Measurements from ENCODE around the gene ZSCAN25.

Gene ZSCAN25

DNA sequence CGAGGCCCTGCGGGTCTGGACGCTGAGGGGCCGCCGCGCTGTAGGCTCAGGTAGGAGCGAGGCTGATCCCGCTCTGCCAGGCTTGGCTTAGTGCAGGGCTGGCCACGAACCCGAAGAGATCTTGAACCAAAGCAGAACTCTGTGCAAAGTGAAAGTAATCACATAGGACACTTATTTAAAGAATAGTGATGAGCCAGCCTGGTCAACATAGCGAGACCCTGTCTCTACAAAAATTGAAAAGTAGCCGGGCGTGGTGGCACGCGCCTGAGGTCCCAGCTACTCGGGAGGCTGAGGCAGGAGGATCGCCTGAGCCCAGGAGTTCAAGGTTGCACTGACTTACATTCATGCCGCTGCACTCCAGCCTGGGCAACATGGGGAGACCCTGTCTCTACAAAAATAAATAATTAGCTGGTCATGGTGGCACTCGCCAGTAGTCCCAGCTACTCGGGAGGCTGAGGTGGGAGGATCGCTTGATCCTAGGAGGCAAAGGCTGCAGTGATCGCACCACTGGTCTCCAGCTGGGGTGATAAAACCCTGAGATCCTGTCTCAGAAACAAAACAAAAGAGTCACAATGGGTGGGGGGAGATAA is 541 bp downstream of the ZSCAN25 start:
- Histone ChIP-seq H3K4me1 (ENCODE audit: control insufficient read depth, insufficient read depth, low read length) (no peaks in the 10 kb centered on the region), H3K27ac (ENCODE audit: low read length) (no peak overlapping the region), H3K4me3 (ENCODE audit: low read length) (peak overlapping the region; percentile 82), H3K9me3 (ENCODE audit: control insufficient read depth, insufficient read depth, low read length) (no peaks in the 10 kb centered on the region), H3K36me3 (ENCODE audit: control insufficient read depth, insufficient read depth, low read length) (peaks cover 14% of the 10 kb centered on the region; the same call in 1 of the 2 replicates), H3K27me3 (ENCODE audit: control insufficient read depth, insufficient read depth, low read length) (no peaks in the 10 kb centered on the region)
- no peak for DNase-seq (ENCODE audit: low read depth, low spot score)
- WGBS (ENCODE audit: insufficient coverage, insufficient read length): no CpG with 5 or more reads among the region's 22 CpGs

DNA sequence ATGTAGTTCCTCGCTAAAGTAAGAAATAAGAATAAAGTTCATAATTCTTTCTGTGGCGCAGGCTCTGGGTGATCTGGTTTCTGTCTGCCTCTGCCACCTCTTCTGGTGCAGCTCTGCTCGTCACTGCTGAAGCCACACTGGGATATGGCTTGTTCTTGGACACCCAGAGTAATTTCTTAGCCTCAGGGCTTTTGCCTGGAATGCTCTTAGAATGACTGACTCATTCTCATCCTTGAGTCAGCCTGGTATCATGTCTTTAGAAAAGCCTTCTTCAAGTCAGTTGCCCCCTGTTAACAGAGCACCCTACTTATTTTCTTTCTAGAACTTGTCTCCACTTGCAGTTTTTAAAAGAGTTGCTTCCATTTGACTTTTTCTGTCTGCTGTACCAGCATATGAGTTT is 2.0 kb downstream of the ZSCAN25 start:
- no CpG with 5 or more reads among the region's 3 CpGs for WGBS (ENCODE audit: insufficient coverage, insufficient read length)
- peaks cover 21% of the 10 kb centered on the region for H3K36me3 ChIP-seq (ENCODE audit: control insufficient read depth, insufficient read depth, low read length)
- H3K27me3 ChIP-seq (ENCODE audit: control insufficient read depth, insufficient read depth, low read length): no peaks in the 10 kb centered on the region
- no peak for DNase-seq (ENCODE audit: low read depth, low spot score)
- no peak overlapping the region for H3K27ac ChIP-seq (ENCODE audit: low read length)
- no peaks in the 10 kb centered on the region for H3K9me3 ChIP-seq (ENCODE audit: control insufficient read depth, insufficient read depth, low read length)
- no peaks in the 10 kb centered on the region for H3K4me1 ChIP-seq (ENCODE audit: control insufficient read depth, insufficient read depth, low read length)
- H3K4me3 ChIP-seq (ENCODE audit: low read length): no peak overlapping the region

DNA sequence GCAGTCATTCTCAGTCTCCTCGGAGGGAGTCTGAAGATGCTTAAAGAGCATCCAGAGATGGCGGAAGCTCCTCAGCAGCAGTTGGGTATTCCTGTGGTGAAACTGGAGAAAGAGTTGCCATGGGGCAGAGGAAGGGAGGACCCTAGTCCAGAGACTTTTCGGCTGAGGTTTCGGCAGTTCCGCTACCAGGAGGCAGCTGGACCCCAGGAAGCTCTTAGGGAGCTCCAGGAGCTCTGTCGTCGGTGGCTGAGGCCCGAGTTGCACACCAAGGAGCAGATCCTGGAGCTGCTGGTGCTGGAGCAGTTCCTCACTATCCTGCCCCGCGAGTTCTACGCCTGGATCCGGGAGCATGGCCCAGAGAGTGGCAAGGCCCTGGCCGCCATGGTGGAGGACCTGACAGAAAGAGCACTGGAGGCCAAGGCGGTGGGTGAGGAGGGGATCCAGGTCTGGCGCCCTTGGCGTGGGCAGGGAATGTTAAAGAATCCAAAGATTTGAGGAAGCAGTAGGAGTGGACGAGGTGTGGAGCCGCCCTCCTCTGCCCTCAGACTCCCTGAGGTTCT is 2.9 kb downstream of the ZSCAN25 start:
- Histone ChIP-seq H3K27me3 (ENCODE audit: control insufficient read depth, insufficient read depth, low read length) (no peaks in the 10 kb centered on the region), H3K9me3 (ENCODE audit: control insufficient read depth, insufficient read depth, low read length) (no peaks in the 10 kb centered on the region), H3K4me1 (ENCODE audit: control insufficient read depth, insufficient read depth, low read length) (no peaks in the 10 kb centered on the region), H3K36me3 (ENCODE audit: control insufficient read depth, insufficient read depth, low read length) (peaks cover 30% of the 10 kb centered on the region), H3K4me3 (ENCODE audit: low read length) (no peak overlapping the region), H3K27ac (ENCODE audit: low read length) (no peak overlapping the region)
- no peak for DNase-seq (ENCODE audit: low read depth, low spot score)
- WGBS (ENCODE audit: insufficient coverage, insufficient read length): no CpG with 5 or more reads among the region's 18 CpGs

DNA sequence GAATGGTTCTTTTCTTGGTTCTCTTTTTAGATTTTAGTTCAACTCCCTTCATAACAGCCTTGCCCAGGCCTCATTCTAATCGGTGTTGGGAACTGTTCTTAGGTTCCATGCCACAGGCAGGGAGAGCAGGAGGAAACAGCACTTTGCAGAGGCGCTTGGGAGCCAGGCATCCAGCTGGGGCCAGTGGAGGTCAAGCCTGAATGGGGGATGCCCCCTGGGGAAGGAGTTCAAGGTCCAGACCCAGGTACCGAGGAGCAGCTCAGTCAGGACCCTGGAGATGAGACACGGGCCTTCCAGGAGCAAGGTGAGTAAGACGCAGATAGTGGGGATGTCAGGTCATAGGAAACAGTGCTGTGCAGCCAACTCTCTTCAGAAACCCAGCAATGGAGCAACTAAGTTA is 4.5 kb downstream of the ZSCAN25 start:
- Histone ChIP-seq H3K4me3 (ENCODE audit: low read length) (no peak overlapping the region), H3K9me3 (ENCODE audit: control insufficient read depth, insufficient read depth, low read length) (no peaks in the 10 kb centered on the region), H3K36me3 (ENCODE audit: control insufficient read depth, insufficient read depth, low read length) (peaks cover 39% of the 10 kb centered on the region), H3K27ac (ENCODE audit: low read length) (no peak overlapping the region), H3K27me3 (ENCODE audit: control insufficient read depth, insufficient read depth, low read length) (no peaks in the 10 kb centered on the region), H3K4me1 (ENCODE audit: control insufficient read depth, insufficient read depth, low read length) (no peaks in the 10 kb centered on the region)
- no CpG with 5 or more reads among the region's 5 CpGs for WGBS (ENCODE audit: insufficient coverage, insufficient read length)
- DNase-seq (ENCODE audit: low read depth, low spot score): no peak

DNA sequence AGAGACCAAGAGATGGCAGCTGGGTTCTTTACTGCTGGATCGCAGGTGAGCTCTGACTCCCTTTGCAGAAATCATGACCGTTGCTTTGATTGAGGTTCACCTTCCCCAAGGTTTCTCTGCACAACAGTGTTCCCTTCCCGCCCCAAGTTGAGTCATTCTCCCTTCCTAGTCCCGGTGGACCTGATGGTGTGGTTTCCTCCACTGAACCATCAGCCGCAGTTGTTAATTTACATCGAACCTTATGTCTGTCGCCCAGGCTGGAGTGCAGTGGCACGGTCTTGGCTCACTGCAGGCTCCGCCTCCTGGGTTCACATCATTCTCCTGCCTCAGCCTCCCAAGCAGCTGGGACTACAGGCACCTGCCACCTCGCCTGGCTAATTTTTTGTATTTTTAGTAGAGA is 5.8 kb downstream of the ZSCAN25 start:
- Histone ChIP-seq H3K4me3 (ENCODE audit: low read length) (no peak overlapping the region), H3K36me3 (ENCODE audit: control insufficient read depth, insufficient read depth, low read length) (peaks cover 42% of the 10 kb centered on the region), H3K9me3 (ENCODE audit: control insufficient read depth, insufficient read depth, low read length) (no peaks in the 10 kb centered on the region)

DNA sequence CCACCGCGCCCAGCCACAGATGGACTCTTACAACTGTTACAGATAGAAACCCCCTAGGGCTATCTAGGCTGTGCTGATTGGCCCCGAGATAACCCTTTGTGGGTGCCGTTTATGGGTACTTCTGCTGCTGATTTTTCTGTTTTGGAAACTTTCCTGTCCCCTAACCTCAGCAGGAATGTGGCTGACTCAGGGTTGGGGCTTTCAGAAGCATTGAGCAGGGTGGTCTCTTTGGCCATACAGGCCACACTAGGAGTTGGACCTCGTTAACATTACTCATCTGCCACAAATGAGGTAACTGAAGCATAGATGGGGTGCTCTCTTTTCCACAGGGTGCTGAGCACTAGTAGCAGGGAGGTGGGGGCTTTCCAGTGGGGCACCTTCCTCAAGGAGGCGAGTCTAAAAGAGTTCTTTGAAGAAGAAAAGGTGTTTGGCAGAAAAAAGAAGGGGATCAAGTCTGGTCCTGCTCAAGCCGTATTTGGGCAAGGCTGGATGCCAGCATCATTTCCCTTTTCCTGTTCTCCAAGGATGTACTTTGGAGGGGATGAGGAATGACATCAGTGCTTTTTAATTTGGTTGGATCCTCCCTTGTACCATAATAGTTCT is 6.4 kb downstream of the ZSCAN25 start:
- Histone ChIP-seq H3K27me3 (ENCODE audit: control insufficient read depth, insufficient read depth, low read length) (no peaks in the 10 kb centered on the region), H3K36me3 (ENCODE audit: control insufficient read depth, insufficient read depth, low read length) (peaks cover 42% of the 10 kb centered on the region), H3K4me1 (ENCODE audit: control insufficient read depth, insufficient read depth, low read length) (no peaks in the 10 kb centered on the region), H3K4me3 (ENCODE audit: low read length) (no peak overlapping the region), H3K9me3 (ENCODE audit: control insufficient read depth, insufficient read depth, low read length) (no peaks in the 10 kb centered on the region), H3K27ac (ENCODE audit: low read length) (no peak overlapping the region)
- DNase-seq (ENCODE audit: low read depth, low spot score): no peak
- WGBS (ENCODE audit: insufficient coverage, insufficient read length): no CpG with 5 or more reads among the region's 7 CpGs

More for the DNA sequence above, 5.8 kb downstream of the ZSCAN25 start:
- Histone ChIP-seq H3K27me3 (ENCODE audit: control insufficient read depth, insufficient read depth, low read length) (no peaks in the 10 kb centered on the region), H3K27ac (ENCODE audit: low read length) (no peak overlapping the region), H3K4me1 (ENCODE audit: control insufficient read depth, insufficient read depth, low read length) (no peaks in the 10 kb centered on the region)
- WGBS (ENCODE audit: insufficient coverage, insufficient read length): no CpG with 5 or more reads among the region's 10 CpGs
- no peak for DNase-seq (ENCODE audit: low read depth, low spot score)

DNA sequence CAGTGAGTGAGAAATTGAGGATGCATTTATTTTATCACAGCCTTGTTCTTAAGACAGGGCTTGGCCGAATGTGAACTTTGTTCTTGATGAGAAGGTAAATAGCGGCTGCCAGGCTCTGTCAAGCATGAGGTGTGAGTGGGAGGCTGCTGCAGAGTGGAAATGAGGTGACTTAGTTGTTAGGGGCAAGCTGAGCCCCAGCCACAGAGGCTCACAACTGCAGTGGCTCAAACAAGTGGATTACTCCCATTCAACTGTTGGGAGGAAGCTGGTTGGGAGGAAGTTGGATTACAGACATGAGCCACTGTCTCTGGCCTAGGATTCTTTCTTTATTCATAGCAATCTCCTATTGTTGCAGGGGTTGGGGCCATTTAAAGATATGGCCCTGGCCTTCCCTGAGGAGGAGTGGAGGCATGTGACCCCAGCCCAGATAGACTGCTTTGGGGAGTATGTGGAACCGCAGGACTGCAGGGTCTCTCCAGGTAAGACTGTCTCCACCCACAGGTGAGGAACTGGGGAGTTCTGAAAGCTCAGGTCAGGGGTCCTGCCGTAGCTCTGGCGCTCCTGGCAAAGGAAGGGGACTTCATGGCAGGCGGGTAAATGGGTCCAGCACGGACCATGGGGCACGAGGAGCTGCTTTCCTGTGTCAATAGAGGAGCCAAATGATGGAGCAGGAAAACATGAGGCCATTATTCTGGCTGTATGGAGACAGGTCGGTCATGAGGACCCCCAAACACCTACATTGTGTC is 7.1 kb downstream of the ZSCAN25 start:
- H3K27ac ChIP-seq (ENCODE audit: low read length): no peak overlapping the region
- no peak overlapping the region for H3K4me3 ChIP-seq (ENCODE audit: low read length)
- DNase-seq (ENCODE audit: low read depth, low spot score): no peak
- H3K4me1 ChIP-seq (ENCODE audit: control insufficient read depth, insufficient read depth, low read length): 0 out of 2 replicates have a peak, but pooled peaks cover 1% of the 10 kb centered on the region
- H3K36me3 ChIP-seq (ENCODE audit: control insufficient read depth, insufficient read depth, low read length): peaks cover 40% of the 10 kb centered on the region
- no peaks in the 10 kb centered on the region for H3K27me3 ChIP-seq (ENCODE audit: control insufficient read depth, insufficient read depth, low read length)
- H3K9me3 ChIP-seq (ENCODE audit: control insufficient read depth, insufficient read depth, low read length): no peaks in the 10 kb centered on the region
- WGBS (ENCODE audit: insufficient coverage, insufficient read length): no CpG with 5 or more reads among the region's 9 CpGs

DNA sequence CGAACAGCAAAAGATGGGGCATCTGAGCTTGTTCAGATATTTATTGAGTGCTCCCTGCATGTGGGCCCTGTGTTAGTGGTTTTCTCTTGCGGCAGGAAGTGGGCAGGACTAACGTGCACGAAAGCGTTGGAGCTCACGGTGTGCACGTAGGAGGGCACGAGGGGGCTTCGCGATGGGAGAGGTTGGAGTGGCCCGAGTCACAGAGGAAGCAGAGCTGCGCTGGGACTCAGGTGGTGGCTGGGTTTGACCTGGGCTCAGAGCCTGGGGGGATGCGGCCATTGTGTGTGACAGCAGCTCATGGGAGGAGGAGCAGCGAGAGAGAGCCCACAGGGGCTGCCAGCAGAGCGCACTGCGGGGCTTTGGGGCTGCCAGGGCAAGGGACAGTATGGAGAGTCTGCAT is 7.7 kb downstream of the ZSCAN25 start:
- no peaks in the 10 kb centered on the region for H3K27me3 ChIP-seq (ENCODE audit: control insufficient read depth, insufficient read depth, low read length)
- no peak for DNase-seq (ENCODE audit: low read depth, low spot score)
- H3K4me3 ChIP-seq (ENCODE audit: low read length): no peak overlapping the region
- no peaks in the 10 kb centered on the region for H3K9me3 ChIP-seq (ENCODE audit: control insufficient read depth, insufficient read depth, low read length)
- 0 out of 2 replicates have a peak, but pooled peaks cover 1% of the 10 kb centered on the region for H3K4me1 ChIP-seq (ENCODE audit: control insufficient read depth, insufficient read depth, low read length)
- WGBS (ENCODE audit: insufficient coverage, insufficient read length): no CpG with 5 or more reads among the region's 16 CpGs
- no peak overlapping the region for H3K27ac ChIP-seq (ENCODE audit: low read length)
- peaks cover 42% of the 10 kb centered on the region for H3K36me3 ChIP-seq (ENCODE audit: control insufficient read depth, insufficient read depth, low read length)

DNA sequence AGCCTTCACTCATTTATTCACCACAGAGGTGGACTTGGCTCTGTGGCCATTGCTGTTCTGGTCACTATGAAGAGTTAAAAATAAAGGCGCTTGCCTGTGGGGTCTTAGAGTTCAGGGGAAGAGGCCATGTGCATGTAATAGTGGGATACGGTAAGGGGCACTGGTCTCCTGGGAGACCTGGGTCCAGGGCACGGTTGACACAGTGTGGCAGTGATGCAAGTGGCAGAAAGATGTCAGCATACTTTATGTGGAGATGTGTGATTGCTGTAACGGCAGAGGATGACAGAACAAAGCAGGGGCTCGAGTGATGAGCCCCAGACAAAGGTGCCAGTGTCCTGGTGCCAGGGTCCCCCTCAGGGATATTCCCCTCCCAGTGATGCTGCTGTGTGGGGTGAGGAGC is 8.6 kb downstream of the ZSCAN25 start:
- no peak overlapping the region for H3K27ac ChIP-seq (ENCODE audit: low read length)
- H3K27me3 ChIP-seq (ENCODE audit: control insufficient read depth, insufficient read depth, low read length): no peaks in the 10 kb centered on the region
- DNase-seq (ENCODE audit: low read depth, low spot score): no peak
- H3K4me1 ChIP-seq (ENCODE audit: control insufficient read depth, insufficient read depth, low read length): 0 out of 2 replicates have a peak, but pooled peaks cover 1% of the 10 kb centered on the region
- WGBS (ENCODE audit: insufficient coverage, insufficient read length): no CpG with 5 or more reads among the region's 5 CpGs
- no peak overlapping the region for H3K4me3 ChIP-seq (ENCODE audit: low read length)
- no peaks in the 10 kb centered on the region for H3K9me3 ChIP-seq (ENCODE audit: control insufficient read depth, insufficient read depth, low read length)
- peaks cover 46% of the 10 kb centered on the region for H3K36me3 ChIP-seq (ENCODE audit: control insufficient read depth, insufficient read depth, low read length)

DNA sequence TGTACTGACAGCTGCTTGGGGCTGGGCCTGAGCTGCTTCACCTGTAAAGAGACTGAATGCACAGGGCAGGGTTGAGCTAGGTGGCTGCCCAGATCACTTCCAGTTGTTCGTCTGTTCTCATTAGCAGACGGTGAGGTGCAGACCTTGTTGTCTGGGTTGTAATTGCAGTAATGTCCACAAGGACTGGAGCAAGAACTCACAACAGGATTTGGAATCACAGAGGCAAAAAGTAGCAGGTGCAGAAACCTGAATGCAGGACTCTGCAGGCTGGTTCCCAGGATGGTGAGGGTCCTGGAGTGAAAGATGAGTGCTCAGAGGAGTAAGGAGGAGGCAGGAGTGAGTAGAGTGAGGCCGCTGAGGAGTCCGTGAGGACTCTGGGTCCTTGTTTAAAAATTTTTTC is 9.2 kb downstream of the ZSCAN25 start:
- Histone ChIP-seq H3K36me3 (ENCODE audit: control insufficient read depth, insufficient read depth, low read length) (peaks cover 48% of the 10 kb centered on the region), H3K4me1 (ENCODE audit: control insufficient read depth, insufficient read depth, low read length) (0 out of 2 replicates have a peak, but pooled peaks cover 1% of the 10 kb centered on the region), H3K27me3 (ENCODE audit: control insufficient read depth, insufficient read depth, low read length) (no peaks in the 10 kb centered on the region), H3K4me3 (ENCODE audit: low read length) (no peak overlapping the region), H3K9me3 (ENCODE audit: control insufficient read depth, insufficient read depth, low read length) (no peaks in the 10 kb centered on the region), H3K27ac (ENCODE audit: low read length) (no peak overlapping the region)
- WGBS (ENCODE audit: insufficient coverage, insufficient read length): no CpG with 5 or more reads among the region's 4 CpGs
- no peak for DNase-seq (ENCODE audit: low read depth, low spot score)

Data from iPS DF 6.9 (cell line).